ENCODE data around the gene SLC23A3.

DNA sequence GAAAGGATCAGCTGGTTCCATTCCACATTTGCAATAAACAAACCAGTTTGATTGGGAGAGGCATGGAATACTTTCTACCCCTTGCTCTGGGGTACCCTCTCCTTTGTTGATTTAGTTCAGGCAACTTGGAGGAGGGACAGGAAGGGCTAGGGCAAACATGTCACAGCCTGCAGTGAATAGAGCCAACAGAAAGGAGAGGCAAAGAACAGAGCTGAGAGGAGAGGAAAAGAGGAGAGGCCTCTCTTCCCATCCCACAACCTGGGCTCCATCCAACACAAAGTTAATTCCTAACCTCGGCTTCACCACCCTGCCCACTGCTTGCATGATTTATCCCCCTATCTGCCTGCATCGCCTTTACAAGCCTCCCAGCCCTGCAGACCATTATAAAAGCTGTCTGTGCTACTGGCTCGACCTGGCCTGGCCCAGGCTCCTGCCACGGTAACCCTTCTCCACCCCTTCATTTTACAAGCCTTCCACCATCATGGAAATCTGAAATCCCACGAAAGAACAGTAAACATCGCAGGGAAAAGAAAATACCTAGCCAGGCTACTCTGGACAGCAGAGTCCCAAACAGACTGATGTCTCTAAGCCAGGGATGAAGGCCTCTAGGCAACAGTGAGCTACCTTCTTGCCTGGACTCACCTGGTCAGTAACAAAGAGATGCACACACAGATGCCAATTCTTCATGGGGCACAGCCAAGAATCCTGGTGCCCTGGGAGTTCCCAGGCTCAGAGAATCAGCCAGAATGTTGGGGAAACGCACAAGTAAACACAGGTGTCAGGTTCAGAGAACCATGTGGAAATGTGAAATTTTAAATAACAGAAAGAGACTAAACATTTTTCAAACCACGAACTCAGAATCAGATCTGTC, 52.8 kb downstream of the SLC23A3 start:
- no peak for TF ChIP-seq CTCF (IDR thresholded peaks at IDR 0.05)
- no peak for TF ChIP-seq ZFX (IDR thresholded peaks at IDR 0.05; ENCODE audit: borderline replicate concordance)
